Glomerular endothelial cell (primary cell): ENCODE measurements around the gene FBXL13. TPM values are rescaled to one million over a fixed set of nuclear protein-coding genes. Genes with fewer than 3 reads are reported as not detected.
"Not testable (repeated sequence)": the region's sequence is repeated elsewhere in the genome, so short reads cannot be mapped to it uniquely, and the experiment has no call there.

ENCODE experiments used
- DNase-seq: peaks from one replicate; pipeline ENCODE4 v3.0.0-alpha.2; 2011; ENCODE audit warnings: low read depth, low spot score; ENCODE audit errors: extremely low read depth
- total RNA-seq: library from RNA; depleted of rRNA; stranded (reverse); fragments of >200 nt; gene quantifications from 2 replicates; pipeline ENCODE4 v1.2.3, GENCODE V29; 2015

Gene FBXL13
- total RNA-seq, 1 donor from 2014 or later = 2.2 TPM

- no peak for DNase-seq
These were observed 6.3 kb upstream of the FBXL13 start for GRCh38 chr7:103080923-103081322.

DNA sequence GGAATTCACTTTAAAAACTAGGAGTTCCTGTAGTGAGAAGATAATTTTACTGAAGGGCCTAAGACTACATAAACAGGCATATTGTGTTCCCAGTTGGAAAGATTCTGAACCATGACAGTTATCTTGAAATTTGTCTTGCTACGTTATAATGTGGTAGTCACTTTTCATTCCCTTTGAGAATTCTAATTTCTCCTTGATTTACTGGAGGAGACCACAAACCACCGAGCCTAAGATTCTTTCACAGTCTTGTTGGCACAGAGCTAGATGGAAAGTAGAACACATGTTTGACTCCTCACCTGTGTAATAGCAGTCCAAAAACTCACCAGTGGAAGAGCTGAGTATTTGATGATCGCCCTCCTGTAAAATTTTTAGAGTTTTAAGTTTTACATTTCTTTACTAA, 5.2 kb upstream of the FBXL13 start:
- DNase-seq = no peak

GRCh38 chr7:103078226-103078625, 3.6 kb upstream of the FBXL13 start:
- DNase-seq = not testable (repeated sequence)

DNA sequence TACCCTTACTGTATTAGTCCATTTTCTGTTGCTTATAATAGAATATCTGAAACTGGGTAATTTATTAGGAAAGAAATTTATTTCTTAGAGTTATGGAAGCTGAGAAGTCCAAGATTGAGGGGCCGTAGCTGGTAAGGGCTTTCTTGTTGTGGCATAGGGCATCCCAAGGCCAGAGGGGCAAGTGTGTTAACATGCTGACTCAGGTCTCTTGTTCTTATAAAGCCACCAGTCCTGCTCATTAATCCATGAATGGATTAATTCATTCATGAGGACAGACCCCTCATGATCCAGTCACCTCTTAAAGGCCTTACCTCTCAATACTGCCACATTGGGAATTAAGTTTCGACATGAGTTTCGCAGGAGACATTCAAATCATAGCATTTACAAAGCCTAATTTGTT, 2.7 kb upstream of the FBXL13 start:
- DNase-seq = no peak

- DNase-seq = no peak
These were observed 2.2 kb upstream of the FBXL13 start for GRCh38 chr7:103076764-103077163.

- no peak for DNase-seq
These were observed 832 bp upstream of the FBXL13 start for GRCh38 chr7:103075337-103075918.

DNA sequence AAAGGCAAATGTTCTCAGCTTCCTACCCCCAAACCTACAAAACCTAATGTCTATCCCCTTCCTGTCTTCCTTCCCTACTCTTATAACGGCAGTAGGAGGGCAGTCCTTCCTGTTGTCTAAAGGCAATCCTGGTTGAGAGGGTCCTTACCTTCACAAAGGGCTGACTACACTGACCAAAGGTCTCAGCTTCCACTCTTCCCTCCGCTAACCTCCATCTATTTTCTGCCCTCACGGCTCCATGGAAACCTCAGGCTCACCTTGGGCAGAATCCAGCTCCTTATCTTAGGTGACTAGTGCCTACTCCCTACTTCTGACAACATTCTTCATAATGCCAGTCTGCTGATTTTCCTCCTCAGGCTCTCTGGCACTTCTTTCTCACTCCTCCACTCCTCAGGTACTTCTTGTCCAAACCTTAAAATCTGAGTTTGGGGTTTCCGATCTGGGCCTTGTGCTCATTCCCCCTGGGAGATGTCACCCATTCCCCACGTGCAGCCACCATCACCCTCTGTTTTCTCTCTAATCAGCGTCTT, 542 bp downstream of the FBXL13 start:
- no peak for DNase-seq

DNA sequence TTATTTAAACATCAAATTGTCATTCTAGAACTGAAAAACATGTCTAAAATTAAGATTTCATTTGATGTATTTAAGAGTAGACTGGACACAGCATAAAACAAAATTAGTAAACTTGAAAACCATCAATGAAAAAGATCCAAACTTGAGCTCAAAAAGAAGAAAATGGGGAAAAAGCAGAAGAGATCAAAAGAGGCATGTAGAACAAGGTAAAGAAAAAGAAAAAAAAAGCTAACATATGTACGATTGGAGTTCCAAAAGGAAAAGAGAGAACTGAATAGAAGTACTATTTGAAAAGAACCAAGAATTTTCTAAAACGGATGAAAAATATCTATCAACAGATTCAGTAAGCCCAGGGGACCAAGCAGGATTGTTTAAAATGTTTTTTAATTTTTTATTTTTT, 3.6 kb downstream of the FBXL13 start:
- no peak for DNase-seq

DNA sequence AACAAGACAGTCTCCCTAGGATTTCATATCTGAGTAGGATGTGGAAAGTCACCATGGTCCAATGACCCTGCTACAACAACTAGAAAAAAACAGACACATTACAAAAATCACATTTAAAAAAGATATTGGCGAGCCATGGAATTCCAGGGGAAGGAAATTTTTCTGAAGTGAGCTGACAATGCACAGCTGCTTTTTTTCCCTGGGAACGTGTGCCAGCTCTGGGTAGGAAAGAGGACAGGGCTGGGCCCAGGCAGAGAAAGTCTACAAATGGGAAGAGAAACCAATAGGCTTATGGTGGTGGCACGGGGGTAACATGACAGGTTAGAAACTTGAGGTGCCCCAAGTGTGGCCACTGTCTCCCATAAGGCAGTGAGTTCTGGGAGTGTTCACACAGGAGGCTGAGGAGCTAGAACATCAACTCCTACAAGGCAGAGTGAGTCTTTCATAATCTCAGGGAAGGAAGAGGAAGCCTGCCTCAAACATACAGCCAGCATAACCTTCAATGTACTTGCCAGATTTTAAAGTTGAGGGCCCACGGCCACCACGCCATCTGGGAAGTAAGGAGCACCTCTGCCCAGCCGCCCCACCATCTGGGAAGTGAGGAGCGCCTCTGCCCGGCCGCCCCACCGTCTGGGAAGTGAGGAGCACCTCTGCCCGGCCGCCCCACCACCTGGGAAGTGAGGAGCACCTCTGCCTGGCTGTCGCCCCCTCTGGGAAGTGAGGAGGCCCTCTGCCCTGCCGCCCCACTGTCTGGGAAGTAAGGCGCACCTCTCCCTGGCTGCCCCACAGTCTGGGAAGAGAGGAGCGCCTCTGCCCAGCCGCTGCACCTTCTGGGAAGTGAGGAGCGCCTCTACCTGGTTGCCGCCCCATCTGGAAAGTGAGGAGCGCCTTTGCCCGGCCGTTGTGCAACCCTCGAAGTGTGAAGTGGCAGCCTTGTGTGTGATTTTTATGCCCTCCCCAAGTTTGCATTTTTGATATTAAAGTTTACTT, 5.9 kb downstream of the FBXL13 start:
- DNase-seq = no peak

- DNase-seq = no peak
These were observed 8.9 kb downstream of the FBXL13 start for GRCh38 chr7:103065667-103066066.

GRCh38 chr7:103063895-103064294, 10.7 kb downstream of the FBXL13 start:
- no peak for DNase-seq

DNA sequence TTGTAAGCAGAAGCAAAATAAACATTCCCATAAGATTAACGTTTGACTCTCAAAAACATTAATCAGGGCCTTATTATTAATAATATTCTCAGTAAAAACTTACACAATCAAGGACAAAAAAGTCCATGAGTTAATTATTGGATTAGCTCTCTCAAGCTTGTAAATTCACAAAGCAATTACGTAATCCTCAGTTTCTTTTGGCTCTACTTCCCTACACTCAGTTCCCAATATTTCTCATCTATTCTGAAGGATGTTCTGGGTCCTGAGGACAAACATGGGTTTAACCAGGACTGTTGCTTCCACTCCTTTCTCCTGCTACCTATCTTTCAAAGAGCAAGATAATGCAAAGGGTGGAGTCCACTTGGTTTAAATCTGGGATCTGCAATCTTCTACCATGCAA, 15.1 kb downstream of the FBXL13 start:
- DNase-seq = no peak

DNA sequence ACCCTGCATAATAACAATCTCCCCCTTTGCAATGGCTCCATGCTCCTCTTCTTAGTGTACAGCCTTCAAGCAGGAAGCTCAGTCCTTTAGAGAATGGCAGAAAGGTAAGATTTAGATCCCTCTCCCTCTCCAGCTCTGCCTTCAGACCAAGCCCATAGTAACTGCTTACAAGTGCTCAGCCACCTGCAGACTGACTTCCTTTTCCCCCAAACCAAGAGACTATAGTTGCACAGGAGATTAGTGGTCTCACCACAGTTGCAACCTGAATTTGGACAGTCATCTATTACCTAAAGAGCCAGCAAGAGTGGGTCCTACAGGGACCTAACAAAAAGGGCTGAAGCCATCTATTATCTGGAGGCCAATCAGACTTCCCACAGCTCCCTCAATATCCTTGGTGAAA, 16.5 kb downstream of the FBXL13 start:
- no peak for DNase-seq

GRCh38 chr7:103056006-103056405, 18.6 kb downstream of the FBXL13 start:
- DNase-seq = not testable (repeated sequence)

DNA sequence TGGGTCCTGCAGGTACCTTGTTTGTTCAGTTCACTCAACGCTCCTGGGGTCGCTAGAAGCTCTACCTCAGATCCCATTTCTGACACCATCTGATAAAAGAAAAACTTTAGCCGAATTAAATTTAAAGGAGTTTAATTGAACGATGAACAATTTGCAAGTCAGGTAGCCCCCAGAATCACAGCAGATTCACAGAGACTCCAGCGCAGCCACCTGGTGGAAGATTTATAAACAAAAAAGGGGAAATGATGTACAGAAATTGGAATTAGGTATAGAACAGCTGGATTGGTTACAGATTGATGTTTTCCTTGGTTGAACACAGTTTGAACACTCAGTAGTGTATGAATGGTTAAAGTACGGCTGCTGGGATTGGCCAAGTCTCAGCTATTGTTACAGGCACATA, 23.1 kb downstream of the FBXL13 start:
- DNase-seq = no peak

DNA sequence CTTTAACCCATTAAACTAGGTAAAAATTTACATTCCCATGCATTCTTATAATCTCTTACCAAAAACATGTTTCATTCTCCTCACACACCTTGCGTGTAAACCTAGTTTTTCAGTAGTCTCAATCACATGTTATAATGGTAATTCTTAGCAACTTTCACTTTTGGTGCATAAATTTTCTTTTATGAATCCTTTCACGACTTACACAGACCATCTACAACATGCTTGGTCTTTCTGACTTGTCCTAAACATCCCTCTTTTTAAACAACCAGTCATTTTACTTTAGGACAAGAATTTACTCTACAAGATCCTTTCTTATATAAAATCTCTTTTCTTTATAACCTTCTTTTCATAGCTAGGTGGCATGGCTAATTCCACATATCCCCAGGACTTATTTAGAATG, 25.8 kb downstream of the FBXL13 start:
- no peak for DNase-seq

DNA sequence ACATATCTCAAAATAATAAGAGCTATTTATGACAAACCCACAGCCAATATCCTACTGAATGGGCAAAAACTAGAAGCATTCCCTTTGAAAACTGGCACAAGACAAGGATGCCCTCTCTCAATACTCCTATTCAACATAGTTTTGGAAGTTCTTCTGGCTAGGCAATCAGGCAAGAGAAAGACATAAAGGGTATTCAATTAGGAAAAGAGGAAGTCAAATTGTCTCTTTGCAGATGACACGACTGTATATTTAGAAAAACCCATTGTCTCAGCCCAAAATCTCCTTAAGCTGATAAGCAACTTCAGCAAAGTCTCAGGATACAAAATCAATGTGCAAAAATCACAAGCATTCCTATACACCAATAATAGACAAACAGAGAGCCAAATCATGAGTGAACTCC, 32.8 kb downstream of the FBXL13 start:
- not testable (repeated sequence) for DNase-seq

DNA sequence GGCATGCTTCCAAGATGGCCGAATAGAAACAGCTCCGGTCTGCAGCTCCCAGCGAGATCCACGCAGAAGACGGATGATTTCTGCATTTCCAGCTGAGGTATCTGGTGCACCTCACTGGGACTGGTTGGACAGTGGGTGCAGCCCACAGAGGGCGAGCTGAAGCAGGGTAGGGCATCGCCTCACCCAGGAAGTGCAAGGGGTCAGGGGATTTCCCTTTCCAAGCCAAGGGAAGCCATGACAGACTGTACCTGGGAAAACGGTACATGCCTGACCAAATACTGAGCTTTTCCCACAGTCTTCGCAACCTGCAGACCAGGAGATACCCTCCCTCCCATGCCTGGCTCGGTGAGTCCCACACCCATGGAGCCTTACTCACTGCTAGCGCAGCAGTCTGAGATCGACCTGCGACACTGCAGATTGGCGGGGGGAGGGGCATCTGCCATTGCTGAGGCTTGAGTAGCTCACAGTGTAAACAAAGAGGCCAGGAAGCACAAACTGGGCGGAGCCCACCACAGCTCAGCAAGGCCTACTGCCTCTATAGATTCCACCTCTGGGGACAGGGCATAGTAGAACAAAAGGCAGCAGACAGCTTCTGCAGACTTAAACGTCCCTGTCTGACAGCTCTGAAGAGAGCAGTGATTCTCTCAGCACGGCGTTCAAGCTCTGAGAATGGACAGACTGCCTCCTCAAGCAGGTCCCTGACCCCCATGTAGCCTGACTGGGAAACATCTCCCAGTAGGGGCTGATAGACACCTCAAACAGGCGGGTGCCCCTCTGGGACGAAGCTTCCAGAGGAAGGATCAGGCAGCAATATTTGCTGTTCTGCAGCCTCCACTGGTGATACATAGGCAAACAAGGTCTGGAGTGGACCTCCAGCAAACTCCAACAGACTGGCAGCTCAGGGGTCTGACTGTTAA, 36.5 kb downstream of the FBXL13 start:
- not testable (repeated sequence) for DNase-seq

DNA sequence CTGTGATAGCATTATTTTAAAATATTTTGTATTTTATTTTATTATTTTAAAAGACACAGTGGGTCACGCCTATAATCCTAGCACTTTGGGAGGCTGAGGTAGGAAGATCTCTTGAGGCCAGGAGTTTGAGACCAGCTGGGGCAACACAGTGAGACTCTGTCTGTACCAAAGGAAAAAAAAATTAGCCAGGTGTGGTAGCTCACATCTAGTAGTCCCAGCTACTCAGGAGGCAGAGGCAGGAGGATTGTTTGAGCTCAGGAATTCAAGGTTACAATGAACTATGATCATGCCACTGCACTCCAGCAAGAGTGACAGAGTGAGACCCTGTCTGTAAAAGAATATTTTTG, 37.1 kb downstream of the FBXL13 start:
- no peak for DNase-seq

- not testable (repeated sequence) for DNase-seq
These were observed 40.3 kb downstream of the FBXL13 start for GRCh38 chr7:103034318-103034717.

DNA sequence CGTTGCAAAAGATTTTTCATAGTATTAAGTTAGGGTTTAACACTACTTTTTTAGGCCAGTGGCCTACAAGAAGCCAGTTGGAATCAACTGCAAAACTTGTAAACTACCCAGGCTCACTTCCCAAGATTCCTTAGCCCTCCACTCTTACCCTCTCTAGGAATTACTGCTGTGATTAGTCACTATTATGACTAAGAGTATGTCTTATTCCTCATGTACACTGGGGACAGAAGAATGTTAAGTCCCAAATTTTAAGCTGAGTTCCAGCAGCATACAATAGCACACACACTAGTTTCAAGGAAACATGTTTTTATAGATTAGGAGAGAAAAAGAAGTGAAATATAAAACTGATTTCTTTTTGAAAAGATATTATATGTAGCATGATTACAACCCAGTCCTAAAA, 42.8 kb downstream of the FBXL13 start:
- no peak for DNase-seq
